IMR-90 (cell line): Measurements from ENCODE around the gene TEPSIN. TPM values are rescaled to one million over a fixed set of nuclear protein-coding genes. Genes with fewer than 3 reads are reported as not detected.

Source experiments
- ATAC-seq: fragments of 200-7000 bp; cut with Tn5 transposase; 2 replicates; pipeline ENCODE4 v1.9.1; 2020; ENCODE audit warnings: low read depth, mild to moderate bottlenecking, moderate library complexity
- BruUV-seq: library from RNA; stranded (reverse); fragments of 400-500 nt; replicated peaks from 2 replicates; lab custom pipeline; 2021; lab: Mats Ljungman, UMichigan
- CTCF ChIA-PET: fragments of 300-600 bp; formaldehyde crosslinking; extraction: SDS; loops from one replicate; lab custom pipeline; 2021; ENCODE audit warnings: antibody characterized with exemption; lab: Yijun Ruan, JAX
- POLR2A ChIA-PET: fragments of 300-600 bp; sonication (Branson Sonifier 250); formaldehyde crosslinking; loops from one replicate; lab custom pipeline; 2022; ENCODE audit warnings: antibody characterized with exemption; ENCODE audit not compliant: unreplicated experiment; lab: Charles Lee
- DNase-seq: peaks from one replicate; pipeline ENCODE4 v3.0.0; 2013
- H2AFZ ChIP-seq: replicated peaks from 2 replicates; pipeline ENCODE3; 2013; ENCODE audit warnings: low read length, mild to moderate bottlenecking; ENCODE audit not compliant: poor library complexity
- H2AK5ac ChIP-seq: 2 replicates; pipeline ENCODE4 v1.6.1; 2013; ENCODE audit warnings: low read depth, low read length, inconsistent platforms
- H2AK9ac ChIP-seq: replicated peaks from 2 replicates; pipeline ENCODE3; 2013; ENCODE audit warnings: mild to moderate bottlenecking, low read depth, low read length, moderate library complexity; ENCODE audit not compliant: poor library complexity
- H2BK120ac ChIP-seq: 2 replicates; pipeline ENCODE4 v1.6.1; 2013; ENCODE audit warnings: low read depth, low read length, inconsistent platforms
- H2BK15ac ChIP-seq: 3 replicates; pipeline ENCODE4 v1.6.1; 2013; ENCODE audit warnings: low read depth, low read length, inconsistent platforms
- H2BK20ac ChIP-seq: 2 replicates; pipeline ENCODE4 v1.6.1; 2013; ENCODE audit warnings: low read depth, mild to moderate bottlenecking, inconsistent platforms, low read length, moderate library complexity
- H2BK5ac ChIP-seq: 2 replicates; pipeline ENCODE4 v1.6.1; 2013; ENCODE audit warnings: mild to moderate bottlenecking, low read depth, low read length, inconsistent platforms; ENCODE audit not compliant: poor library complexity, severe bottlenecking
- H3K14ac ChIP-seq: replicated peaks from 2 replicates; pipeline ENCODE4 v1.6.1; 2013; ENCODE audit warnings: low read depth, low read length, inconsistent platforms
- H3K18ac ChIP-seq: 2 replicates; pipeline ENCODE4 v1.6.1; 2013; ENCODE audit warnings: low read depth, low read length, control low read depth
- H3K23ac ChIP-seq: 2 replicates; pipeline ENCODE4 v1.6.1; 2013; ENCODE audit warnings: low read depth, low read length, inconsistent platforms
- H3K27ac ChIP-seq: 2 replicates; pipeline ENCODE4 v1.5.1; 2013; ENCODE audit warnings: mild to moderate bottlenecking, control low read depth, low read length; ENCODE audit not compliant: insufficient read depth
- H3K27me3 ChIP-seq: 2 replicates; pipeline ENCODE4 v1.6.1; 2013; ENCODE audit warnings: low read length; ENCODE audit not compliant: control insufficient read depth, insufficient read depth
- H3K36me3 ChIP-seq: 2 replicates; pipeline ENCODE4 v1.6.1; 2013; ENCODE audit warnings: low read length, mixed read lengths; ENCODE audit not compliant: control insufficient read depth, insufficient read depth
- H3K4ac ChIP-seq: 2 replicates; pipeline ENCODE4 v1.6.1; 2013; ENCODE audit warnings: low read depth, low read length, inconsistent platforms
- H3K4me1 ChIP-seq: 2 replicates; pipeline ENCODE4 v1.6.1; 2013; ENCODE audit warnings: low read length, mixed read lengths; ENCODE audit not compliant: control insufficient read depth, insufficient read depth
- H3K4me2 ChIP-seq: 2 replicates; pipeline ENCODE4 v1.6.1; 2013; ENCODE audit warnings: low read depth, mild to moderate bottlenecking, control low read depth, low read length, moderate library complexity
- H3K4me3 ChIP-seq: 2 replicates; pipeline ENCODE4 v1.5.1; 2013; ENCODE audit warnings: low read depth, mild to moderate bottlenecking, control low read depth, low read length, moderate library complexity; ENCODE audit not compliant: insufficient read depth
- H3K56ac ChIP-seq: 2 replicates; pipeline ENCODE4 v1.6.1; 2013; ENCODE audit warnings: low read length, inconsistent platforms; ENCODE audit not compliant: insufficient read depth; ENCODE audit errors: extremely low read depth
- H3K79me1 ChIP-seq, 2 experiments: 2 replicates each; pipeline ENCODE4 v1.6.1; 2013; ENCODE audit warnings: low read length in 2 of 2, inconsistent platforms in 1 of 2, low read depth in 1 of 2
- H3K9ac ChIP-seq: 2 replicates; pipeline ENCODE4 v1.6.1; 2013; ENCODE audit warnings: low read depth, low read length, control low read depth
- H3K9me1 ChIP-seq: 2 replicates; pipeline ENCODE4 v1.6.1; 2013; ENCODE audit warnings: low read length, inconsistent platforms; ENCODE audit not compliant: insufficient read depth
- H3K9me3 ChIP-seq: 2 replicates; pipeline ENCODE4 v1.6.1; 2013; ENCODE audit warnings: low read length; ENCODE audit not compliant: control insufficient read depth, insufficient read depth
- H4K20me1 ChIP-seq: 2 replicates; pipeline ENCODE4 v1.6.1; 2013; ENCODE audit warnings: low read length, inconsistent platforms; ENCODE audit not compliant: insufficient read depth
- H4K5ac ChIP-seq: 2 replicates; pipeline ENCODE4 v1.6.1; 2013; ENCODE audit warnings: mild to moderate bottlenecking, low read depth, low read length, control low read depth
- H4K8ac ChIP-seq, 2 experiments: 2 replicates each; pipeline ENCODE4 v1.6.1; 2013; ENCODE audit warnings: low read depth in 2 of 2, low read length in 2 of 2, control low read depth in 1 of 2, inconsistent platforms in 1 of 2
- H4K91ac ChIP-seq: 2 replicates; pipeline ENCODE4 v1.6.1; 2013; ENCODE audit warnings: low read depth, low read length, inconsistent platforms; ENCODE audit not compliant: insufficient read depth
- BHLHE40 ChIP-seq: fragments of 150-350 bp; IDR thresholded peaks from 2 replicates; pipeline ENCODE4 v1.6.1; 2016; ENCODE audit warnings: mild to moderate bottlenecking, low read depth, low read length
- CEBPB ChIP-seq: IDR thresholded peaks from 2 replicates; pipeline ENCODE4 v1.6.1; 2012; ENCODE audit warnings: low read depth, low read length, improper control_type of control experiment
- CHD1 ChIP-seq: IDR thresholded peaks from 2 replicates; pipeline ENCODE4 v1.6.1; 2012; ENCODE audit warnings: low read depth, low read length, improper control_type of control experiment
- ELK1 ChIP-seq: fragments of 150-350 bp; IDR thresholded peaks from 2 replicates; pipeline ENCODE4 v1.6.1; 2016; ENCODE audit warnings: low read depth, mild to moderate bottlenecking, low read length, moderate library complexity, borderline replicate concordance
- FOS ChIP-seq: fragments of 150-350 bp; IDR thresholded peaks from 2 replicates; pipeline ENCODE4 v1.6.1; 2016; ENCODE audit warnings: low read depth, low read length
- MAFK ChIP-seq: IDR thresholded peaks from 2 replicates; pipeline ENCODE4 v1.6.1; 2012; ENCODE audit warnings: low read depth, low read length, improper control_type of control experiment
- MXI1 ChIP-seq: IDR thresholded peaks from 2 replicates; pipeline ENCODE4 v1.6.1; 2012; ENCODE audit warnings: low read depth, mild to moderate bottlenecking, low read length, moderate library complexity, borderline replicate concordance
- NFE2L2 ChIP-seq: fragments of 150-350 bp; IDR thresholded peaks from 2 replicates; pipeline ENCODE4 v1.6.1; 2016; ENCODE audit warnings: low read depth, mild to moderate bottlenecking, low read length
- POLR2A ChIP-seq: IDR thresholded peaks from 2 replicates; pipeline ENCODE4 v1.6.1; 2012; ENCODE audit warnings: mild to moderate bottlenecking, low read depth, low read length
- RCOR1 ChIP-seq: IDR thresholded peaks from 2 replicates; pipeline ENCODE4 v1.6.1; 2012; ENCODE audit warnings: mild to moderate bottlenecking, low read length, improper control_type of control experiment; ENCODE audit not compliant: insufficient replicate concordance
- SMC3 ChIP-seq: fragments of 150-350 bp; IDR thresholded peaks from 2 replicates; pipeline ENCODE4 v1.6.1; 2016; ENCODE audit warnings: low read depth, mild to moderate bottlenecking, antibody characterized with exemption, low read length, moderate library complexity
- WGBS, 2 experiments: methylation state at CpG; one replicate each; pipeline versions ENCODE4 v1.1.5 to v1.1.7; 2013; ENCODE audit warnings: missing lambda C conversion rate in 2 of 2; ENCODE audit not compliant: insufficient read length in 1 of 2; ENCODE audit errors: extremely low coverage in 2 of 2; 5-methylcytosine and 5-hydroxymethylcytosine counted together
- dilution Hi-C: fragments of 300-500 bp; cut with HindIII; formaldehyde crosslinking; loops from one replicate; pipeline ENCODE4 v1.14.3; 2018; ENCODE audit warnings: low sequenced_read_pairs; ENCODE audit not compliant: unreplicated experiment
- in situ Hi-C: fragments of 300-500 bp; cut with MboI; formaldehyde crosslinking; loops from 3 replicates; pipeline ENCODE4 v1.14.3; 2019; ENCODE audit warnings: low sequenced_read_pairs, inconsistent platforms, mixed read lengths
- intact Hi-C: fragments of 100-400 bp; cut with micrococcal nuclease; formaldehyde crosslinking; loops from 2 replicates; pipeline ENCODE4 v1.10.0; 2022
- polyA plus RNA-seq, 3 experiments: library from polyadenylated mRNA; depleted of rRNA; stranded (reverse); fragments of >200 nt; gene quantifications; 2 replicates each; pipeline ENCODE4 v1.2.3, GENCODE V29; 2012; ENCODE audit warnings: low replicate concordance in 1 of 3
- total RNA-seq: library from RNA; depleted of rRNA; stranded (reverse); fragments of >200 nt; gene quantifications from 2 replicates; pipeline ENCODE4 v1.2.3, GENCODE V29; 2012
- TF ChIP-seq, protein P1 (sequence below): fragments of 150-350 bp; IDR thresholded peaks from 2 replicates; pipeline ENCODE4 v1.6.1; 2017; ENCODE audit warnings: mild to moderate bottlenecking, antibody characterized with exemption, low read length, low read depth

TEPSIN gene
- total and polyA plus RNA-seq, 2 of the 4 experiments (the other 2 are of a cell fraction): 3.2 to 28.1 TPM

GRCh38 chr17:81252987-81253329 lies 14.1 kb upstream of the TEPSIN start (continued):
- TF ChIP-seq FOS: no peak
- TF ChIP-seq SMC3: no peak
- TF ChIP-seq, protein P1, sequence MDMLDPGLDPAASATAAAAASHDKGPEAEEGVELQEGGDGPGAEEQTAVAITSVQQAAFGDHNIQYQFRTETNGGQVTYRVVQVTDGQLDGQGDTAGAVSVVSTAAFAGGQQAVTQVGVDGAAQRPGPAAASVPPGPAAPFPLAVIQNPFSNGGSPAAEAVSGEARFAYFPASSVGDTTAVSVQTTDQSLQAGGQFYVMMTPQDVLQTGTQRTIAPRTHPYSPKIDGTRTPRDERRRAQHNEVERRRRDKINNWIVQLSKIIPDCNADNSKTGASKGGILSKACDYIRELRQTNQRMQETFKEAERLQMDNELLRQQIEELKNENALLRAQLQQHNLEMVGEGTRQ: no peak
- no peak for TF ChIP-seq RCOR1

DNA sequence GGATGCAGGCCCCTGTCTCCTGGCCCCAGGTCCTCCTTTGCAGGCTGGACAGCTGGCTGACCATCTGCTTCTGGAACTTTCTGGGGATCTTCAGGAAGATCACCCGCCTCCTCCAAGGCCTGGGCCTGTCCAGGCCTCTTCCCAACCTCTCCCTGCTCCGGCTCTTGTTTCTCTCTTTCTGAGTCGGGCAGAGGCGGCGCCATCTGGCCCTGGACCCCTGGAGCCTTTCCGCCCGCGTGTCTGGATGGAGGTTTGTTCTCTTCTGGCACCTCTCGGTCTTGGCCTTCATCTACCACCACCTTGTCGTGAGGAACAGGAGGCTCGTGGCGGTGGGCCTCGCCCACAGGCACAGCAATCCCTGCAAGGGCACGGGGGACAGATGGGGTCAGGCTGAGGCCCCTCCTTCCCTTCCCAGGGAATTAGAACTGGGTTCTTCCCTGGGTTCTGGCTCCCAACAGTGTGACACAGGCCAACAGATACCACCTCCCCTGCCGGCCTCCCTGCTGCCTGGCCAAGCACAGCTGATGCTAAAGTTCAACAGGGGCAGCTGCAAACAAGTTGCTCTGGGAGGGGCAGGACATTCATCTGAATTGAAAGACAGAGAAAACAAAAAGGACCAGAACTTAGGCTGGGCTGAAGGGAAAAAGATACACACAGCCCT lies 13.6 kb upstream of the TEPSIN start:
- H4K91ac ChIP-seq: no peak overlapping the region
- no peak overlapping the region for H2BK15ac ChIP-seq
- peaks cover 7% of the 10 kb centered on the region for H3K9me1 ChIP-seq
- H3K4me3 ChIP-seq: no peak overlapping the region
- intact Hi-C loops (no loop called here), in situ Hi-C loops (no loop called here), dilution Hi-C loops (no loop called here)
- no peak overlapping the region for H2BK5ac ChIP-seq
- H3K4ac ChIP-seq: no peak overlapping the region
- ChIA-PET POLR2A (no interaction called here), CTCF (interaction anchor here (1.2 kb wide), 1 partner anchor 232 kb away, joined by 6 read pairs; no protein-coding TSS in a partner anchor)
- no peak overlapping the region for H2AK5ac ChIP-seq
- DNase-seq: no peak
- no peak overlapping the region for H2AFZ ChIP-seq
- H4K5ac ChIP-seq: no peak overlapping the region
- no peak overlapping the region for H2AK9ac ChIP-seq
- no peaks in the 10 kb centered on the region for H3K27me3 ChIP-seq
- no peak for ATAC-seq
- H3K56ac ChIP-seq: no peak overlapping the region
- no peak overlapping the region for H3K14ac ChIP-seq
- no peak overlapping the region for H3K27ac ChIP-seq
- WGBS, 2 experiments: no CpG with 5 or more reads among the region's 15 CpGs
- H3K23ac ChIP-seq: no peak overlapping the region
- no peak overlapping the region for H2BK20ac ChIP-seq
- H3K18ac ChIP-seq: no peak overlapping the region
- H3K36me3 ChIP-seq: peaks cover 27% of the 10 kb centered on the region
- H4K8ac ChIP-seq: no peak overlapping the region
- no peak overlapping the region for H2BK120ac ChIP-seq
- H4K20me1 ChIP-seq: peaks cover 22% of the 10 kb centered on the region
- H3K79me1 ChIP-seq: peaks cover 9 to 18% of the 10 kb centered on the region in 2 experiments; a peak in 3 of 4 replicates
- no TSS peak for BruUV-seq
- H3K9ac ChIP-seq: no peak overlapping the region
- H3K4me2 ChIP-seq: no peak overlapping the region
- peaks cover 12% of the 10 kb centered on the region for H3K4me1 ChIP-seq
- H3K9me3 ChIP-seq: no peaks in the 10 kb centered on the region
- no peak for TF ChIP-seq CEBPB
- no peak for TF ChIP-seq BHLHE40
- no peak for TF ChIP-seq NFE2L2
- no peak for TF ChIP-seq MXI1
- TF ChIP-seq FOS: no peak
- no peak for TF ChIP-seq POLR2A
- TF ChIP-seq ELK1: no peak
- no peak for TF ChIP-seq CHD1
- TF ChIP-seq, protein P1: no peak
- TF ChIP-seq MAFK: no peak
